Fibroblast of villous mesenchyme (primary cell): ENCODE data around the gene MACROD1. TPM values are rescaled to one million over a fixed set of nuclear protein-coding genes. Genes with fewer than 3 reads are reported as not detected.

ENCODE experiments used
- DNase-seq: peaks from one replicate; pipeline ENCODE4 v3.0.0-alpha.2; 2010; ENCODE audit warnings: low read depth
- H3K4me3 ChIP-seq: 2 replicates; pipeline ENCODE4 v1.5.1; 2011; ENCODE audit warnings: low read depth, mild to moderate bottlenecking, low read length
- CTCF ChIP-seq: IDR thresholded peaks from 2 replicates; pipeline ENCODE4 v1.5.1; 2012; ENCODE audit warnings: low read depth, mild to moderate bottlenecking, low read length; ENCODE audit not compliant: insufficient read depth
- total RNA-seq: library from RNA; depleted of rRNA; stranded (reverse); fragments of >200 nt; gene quantifications from 2 replicates; pipeline ENCODE4 v1.2.3, GENCODE V29; 2012

MACROD1 gene
- total RNA-seq, 1 donor, result 8.6 TPM

- DNase-seq, result no peak
- H3K4me3 ChIP-seq, result no peak overlapping the region
- no peak for TF ChIP-seq CTCF
Measured at GRCh38 chr11:64068705-64069400, 97.1 kb downstream of the MACROD1 start.

DNA sequence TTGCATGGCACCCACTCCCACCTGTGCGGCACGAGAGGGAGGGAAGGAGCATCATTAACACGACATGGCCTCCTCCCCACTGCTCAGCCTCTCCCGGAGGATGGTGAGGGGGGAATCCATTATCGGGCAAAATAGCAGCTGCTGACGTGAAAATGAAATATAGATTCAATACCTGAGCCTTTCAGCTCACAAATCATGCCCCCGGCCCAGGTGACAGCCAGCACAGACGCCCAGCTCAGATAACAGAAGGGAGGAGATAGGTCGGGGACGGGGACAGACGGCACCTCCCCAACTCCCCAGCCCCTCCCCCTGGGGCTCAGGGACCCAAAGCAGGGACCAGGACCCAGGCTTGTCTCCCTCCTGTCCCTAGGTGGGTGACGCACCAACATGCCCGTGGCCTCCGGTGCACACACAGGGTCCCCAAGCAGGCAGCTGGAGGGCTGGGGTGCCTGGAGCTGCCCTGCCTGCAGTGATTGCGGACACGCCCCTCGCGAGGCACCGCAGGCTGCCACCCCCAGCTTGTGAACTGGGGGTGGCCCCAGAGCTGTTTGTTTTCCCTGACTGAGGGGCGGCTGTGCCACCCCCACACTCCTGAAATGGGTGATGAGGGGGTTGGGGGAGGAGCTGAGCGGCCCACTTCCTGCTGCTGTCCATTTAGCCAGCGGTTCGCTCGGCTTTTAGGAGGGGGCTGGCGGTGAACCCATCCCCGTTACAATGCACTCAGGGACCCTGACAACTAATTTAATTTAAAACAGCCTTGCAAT lies 98.5 kb downstream of the MACROD1 start:
- no peak for TF ChIP-seq CTCF
- H3K4me3 ChIP-seq, result no peak overlapping the region
- no peak for DNase-seq

DNA sequence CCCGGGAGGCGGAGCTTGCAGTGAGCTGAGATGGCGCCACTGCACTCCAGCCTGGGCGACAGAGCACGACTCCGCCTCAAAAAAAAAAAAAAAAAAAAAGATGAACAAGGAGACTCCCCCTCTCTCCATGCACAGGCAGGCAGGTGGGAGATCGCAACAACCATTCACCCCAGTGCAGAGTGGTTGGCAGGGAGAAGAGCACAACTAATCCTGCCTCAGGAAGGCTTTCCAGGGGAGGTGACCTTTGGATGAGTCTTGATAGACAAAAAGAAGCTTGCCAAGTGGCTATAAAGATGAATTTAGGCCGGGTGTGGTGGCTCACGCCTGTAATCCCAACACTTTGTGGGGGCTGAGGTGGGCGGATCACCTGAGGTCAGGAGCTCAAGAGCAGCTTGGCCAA lies 100.2 kb downstream of the MACROD1 start:
- no peak for DNase-seq
- TF ChIP-seq CTCF, result no peak
- H3K4me3 ChIP-seq, result no peak overlapping the region

DNA sequence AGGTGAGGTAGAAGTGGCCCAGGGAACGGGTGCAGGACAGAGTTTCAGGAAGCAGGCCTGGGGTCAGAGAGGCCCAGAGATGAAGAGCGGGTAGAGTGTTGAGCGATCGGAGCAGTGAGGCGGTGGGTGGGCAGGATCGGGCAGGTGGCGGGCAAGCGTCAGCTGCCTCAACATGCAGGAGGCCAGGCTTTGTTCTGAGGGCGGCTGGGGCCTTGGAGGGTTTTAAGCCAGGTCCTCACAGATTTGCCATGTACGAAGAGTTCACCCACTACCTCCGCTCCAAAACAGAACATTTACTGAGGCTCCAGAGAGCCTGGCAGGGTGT lies 100.8 kb downstream of the MACROD1 start:
- no peak for TF ChIP-seq CTCF
- DNase-seq, result no peak

GRCh38 chr11:64064374-64065140 lies 101.4 kb downstream of the MACROD1 start:
- H3K4me3 ChIP-seq, result no peak overlapping the region
- DNase-seq, result no peak
- no peak for TF ChIP-seq CTCF

More for the DNA sequence above, 100.8 kb downstream of the MACROD1 start:
- H3K4me3 ChIP-seq, result no peak overlapping the region

GRCh38 chr11:64063777-64064176 lies 102.1 kb downstream of the MACROD1 start:
- no peak overlapping the region for H3K4me3 ChIP-seq
- no peak for DNase-seq
- no peak for TF ChIP-seq CTCF
